ENCODE results near the gene DLX1.

GRCh38 chr2:172131713-172132555 lies 46.6 kb downstream of the DLX1 start:
- TF ChIP-seq CTCF (IDR thresholded peaks at IDR 0.05) (no peak), POLR2A (IDR thresholded peaks at IDR 0.05) (no peak)

Data from heart left ventricle (tissue), 13 donors.